Panc1 (cell line): ENCODE data around the gene MCF2L. TPM values are rescaled to one million over a fixed set of nuclear protein-coding genes. Genes with fewer than 3 reads are reported as not detected.

Source experiments
- ATAC-seq: fragments of 200-7000 bp; cut with Tn5 transposase; 2 replicates; pipeline ENCODE4 v1.9.1; 2020; ENCODE audit warnings: mild to moderate bottlenecking, moderate library complexity
- BruUV-seq: library from RNA; stranded (reverse); fragments of 400-500 nt; replicated peaks from 2 replicates; lab custom pipeline; 2021; lab: Mats Ljungman, UMichigan
- CTCF ChIA-PET: fragments of 300-600 bp; sonication (Branson Sonifier 250); formaldehyde crosslinking; loops from one replicate; lab custom pipeline; 2022; ENCODE audit warnings: antibody characterized with exemption; lab: Charles Lee
- POLR2A ChIA-PET: fragments of 300-600 bp; sonication (Branson Sonifier 250); formaldehyde crosslinking; loops from one replicate; lab custom pipeline; 2022; ENCODE audit warnings: antibody characterized with exemption; lab: Charles Lee
- DNase-seq: peaks from one replicate; pipeline ENCODE4 v3.0.0-alpha.2; 2010; ENCODE audit warnings: low read depth, low spot score
- H3K27ac ChIP-seq: 2 replicates; pipeline ENCODE4 v1.5.1; 2011; ENCODE audit warnings: mild to moderate bottlenecking, low read length, inconsistent platforms
- H3K27me3 ChIP-seq: fragments of 200-500 bp; sonication (Bioruptor generic); 2 replicates; pipeline ENCODE4 v1.6.0; 2014; ENCODE audit warnings: low read length, inconsistent platforms; ENCODE audit not compliant: control insufficient read depth, insufficient read depth
- H3K36me3 ChIP-seq: fragments of 200-500 bp; sonication (Bioruptor generic); 2 replicates; pipeline ENCODE4 v1.5.1; 2014; ENCODE audit warnings: inconsistent platforms, mild to moderate bottlenecking, low read length, moderate library complexity; ENCODE audit not compliant: control insufficient read depth, insufficient read depth
- H3K4me1 ChIP-seq: 2 replicates; pipeline ENCODE4 v1.5.1; 2011; ENCODE audit warnings: inconsistent platforms, mild to moderate bottlenecking, low read length, moderate library complexity; ENCODE audit not compliant: control insufficient read depth, insufficient read depth
- H3K4me3 ChIP-seq, 2 experiments: 2 replicates each; pipeline ENCODE4 v1.5.1; 2011 to 2012; ENCODE audit warnings: low read depth in 2 of 2, low read length in 2 of 2, mild to moderate bottlenecking in 2 of 2, inconsistent platforms in 1 of 2, moderate library complexity in 1 of 2
- H3K9me3 ChIP-seq: fragments of 200-500 bp; sonication (Bioruptor generic); 2 replicates; pipeline ENCODE4 v1.5.1; 2014; ENCODE audit warnings: low read depth, mild to moderate bottlenecking, inconsistent platforms, low read length, moderate library complexity; ENCODE audit not compliant: control insufficient read depth, insufficient read depth
- POLR2AphosphoS5 ChIP-seq: IDR thresholded peaks from 2 replicates; pipeline ENCODE4 v1.6.1; 2012; ENCODE audit warnings: mild to moderate bottlenecking, low read depth, low read length, moderate library complexity
- SIN3A ChIP-seq: IDR thresholded peaks from 2 replicates; pipeline ENCODE4 v1.6.1; 2012; ENCODE audit warnings: low read depth, mild to moderate bottlenecking, low read length, moderate library complexity, borderline replicate concordance; ENCODE audit not compliant: insufficient read depth
- TCF7L2 ChIP-seq: IDR thresholded peaks from 2 replicates; pipeline ENCODE4 v1.6.1; 2011; ENCODE audit warnings: mild to moderate bottlenecking, low read depth, low read length, inconsistent platforms
- in situ Hi-C: cut with HindIII; loops from 2 replicates; pipeline ENCODE4 v1.10.0; 2016; ENCODE audit warnings: low sequenced_read_pairs, low pct_unique_long_range_greater_than_20kb
- intact Hi-C: fragments of 100-400 bp; cut with micrococcal nuclease; formaldehyde crosslinking; loops from one replicate; pipeline ENCODE4 v1.10.0; 2022; ENCODE audit not compliant: unreplicated experiment
- total RNA-seq: library from RNA; stranded (reverse); gene quantifications from one replicate; pipeline ENCODE4 v1.2.1, GENCODE V29; 2021; ENCODE audit not compliant: unreplicated experiment
- TF ChIP-seq, protein P1 (sequence below): fragments of 450-650 bp; IDR thresholded peaks from 2 replicates; pipeline ENCODE4 v1.5.1; 2017; ENCODE audit warnings: mild to moderate bottlenecking
- TF ChIP-seq, protein P2 (sequence below), 2 experiments: IDR thresholded peaks; 2 replicates each; pipeline ENCODE4 v1.6.1; 2011 to 2012; ENCODE audit warnings: low read depth in 2 of 2, control low read depth in 1 of 2, low read length in 1 of 2, mild to moderate bottlenecking in 1 of 2, moderate library complexity in 1 of 2; ENCODE audit not compliant: insufficient read depth in 1 of 2

Gene MCF2L
- total RNA-seq, 1 experiment from 2014 or later = 0.57 TPM

DNA sequence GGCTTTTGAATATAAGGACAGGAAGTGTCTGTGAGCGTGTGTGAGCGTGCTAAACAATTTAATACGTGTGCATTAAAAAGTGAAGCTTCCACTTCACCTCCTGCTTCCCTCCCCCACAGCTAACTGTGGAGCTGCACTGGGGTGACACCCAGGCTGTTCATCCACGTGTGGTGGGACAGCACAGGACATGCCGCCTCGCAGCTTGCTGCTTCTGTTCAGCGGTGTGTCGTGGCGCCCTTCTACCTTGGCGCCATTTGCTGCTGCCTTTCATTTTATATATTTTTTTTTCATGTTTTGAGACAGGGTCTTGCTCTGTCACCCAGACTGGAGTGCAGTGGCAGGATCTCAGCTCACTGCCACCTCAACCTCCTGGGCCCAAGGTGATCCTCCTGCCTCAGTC lies 63.3 kb downstream of the MCF2L start:
- Histone ChIP-seq H3K27me3 (peaks cover 6% of the 10 kb centered on the region; the same call in 1 of the 2 replicates), H3K9me3 (no peaks in the 10 kb centered on the region), H3K4me3 (no peak overlapping the region), H3K4me1 (peaks cover 4% of the 10 kb centered on the region; the same call in 1 of the 2 replicates), H3K36me3 (no peaks in the 10 kb centered on the region), H3K27ac (no peak overlapping the region)
- POLR2A ChIA-PET = no interaction called here
- in situ Hi-C loops (no loop called here), intact Hi-C loops (no loop called here)
- CTCF ChIA-PET = no interaction called here
- DNase-seq (no peak), ATAC-seq (no peak)
- BruUV-seq = no TSS peak
- TF ChIP-seq, protein P1, sequence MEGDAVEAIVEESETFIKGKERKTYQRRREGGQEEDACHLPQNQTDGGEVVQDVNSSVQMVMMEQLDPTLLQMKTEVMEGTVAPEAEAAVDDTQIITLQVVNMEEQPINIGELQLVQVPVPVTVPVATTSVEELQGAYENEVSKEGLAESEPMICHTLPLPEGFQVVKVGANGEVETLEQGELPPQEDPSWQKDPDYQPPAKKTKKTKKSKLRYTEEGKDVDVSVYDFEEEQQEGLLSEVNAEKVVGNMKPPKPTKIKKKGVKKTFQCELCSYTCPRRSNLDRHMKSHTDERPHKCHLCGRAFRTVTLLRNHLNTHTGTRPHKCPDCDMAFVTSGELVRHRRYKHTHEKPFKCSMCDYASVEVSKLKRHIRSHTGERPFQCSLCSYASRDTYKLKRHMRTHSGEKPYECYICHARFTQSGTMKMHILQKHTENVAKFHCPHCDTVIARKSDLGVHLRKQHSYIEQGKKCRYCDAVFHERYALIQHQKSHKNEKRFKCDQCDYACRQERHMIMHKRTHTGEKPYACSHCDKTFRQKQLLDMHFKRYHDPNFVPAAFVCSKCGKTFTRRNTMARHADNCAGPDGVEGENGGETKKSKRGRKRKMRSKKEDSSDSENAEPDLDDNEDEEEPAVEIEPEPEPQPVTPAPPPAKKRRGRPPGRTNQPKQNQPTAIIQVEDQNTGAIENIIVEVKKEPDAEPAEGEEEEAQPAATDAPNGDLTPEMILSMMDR = no peak
- TF ChIP-seq SIN3A (no peak), TCF7L2 (no peak), POLR2AphosphoS5 (no peak)
- TF ChIP-seq, protein P2, sequence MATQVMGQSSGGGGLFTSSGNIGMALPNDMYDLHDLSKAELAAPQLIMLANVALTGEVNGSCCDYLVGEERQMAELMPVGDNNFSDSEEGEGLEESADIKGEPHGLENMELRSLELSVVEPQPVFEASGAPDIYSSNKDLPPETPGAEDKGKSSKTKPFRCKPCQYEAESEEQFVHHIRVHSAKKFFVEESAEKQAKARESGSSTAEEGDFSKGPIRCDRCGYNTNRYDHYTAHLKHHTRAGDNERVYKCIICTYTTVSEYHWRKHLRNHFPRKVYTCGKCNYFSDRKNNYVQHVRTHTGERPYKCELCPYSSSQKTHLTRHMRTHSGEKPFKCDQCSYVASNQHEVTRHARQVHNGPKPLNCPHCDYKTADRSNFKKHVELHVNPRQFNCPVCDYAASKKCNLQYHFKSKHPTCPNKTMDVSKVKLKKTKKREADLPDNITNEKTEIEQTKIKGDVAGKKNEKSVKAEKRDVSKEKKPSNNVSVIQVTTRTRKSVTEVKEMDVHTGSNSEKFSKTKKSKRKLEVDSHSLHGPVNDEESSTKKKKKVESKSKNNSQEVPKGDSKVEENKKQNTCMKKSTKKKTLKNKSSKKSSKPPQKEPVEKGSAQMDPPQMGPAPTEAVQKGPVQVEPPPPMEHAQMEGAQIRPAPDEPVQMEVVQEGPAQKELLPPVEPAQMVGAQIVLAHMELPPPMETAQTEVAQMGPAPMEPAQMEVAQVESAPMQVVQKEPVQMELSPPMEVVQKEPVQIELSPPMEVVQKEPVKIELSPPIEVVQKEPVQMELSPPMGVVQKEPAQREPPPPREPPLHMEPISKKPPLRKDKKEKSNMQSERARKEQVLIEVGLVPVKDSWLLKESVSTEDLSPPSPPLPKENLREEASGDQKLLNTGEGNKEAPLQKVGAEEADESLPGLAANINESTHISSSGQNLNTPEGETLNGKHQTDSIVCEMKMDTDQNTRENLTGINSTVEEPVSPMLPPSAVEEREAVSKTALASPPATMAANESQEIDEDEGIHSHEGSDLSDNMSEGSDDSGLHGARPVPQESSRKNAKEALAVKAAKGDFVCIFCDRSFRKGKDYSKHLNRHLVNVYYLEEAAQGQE (IDR thresholded peaks at IDR 0.05; ENCODE audit: insufficient read depth in 1 of 2, low read depth in 2 of 2, low read length in 1 of 2) = no peak

DNA sequence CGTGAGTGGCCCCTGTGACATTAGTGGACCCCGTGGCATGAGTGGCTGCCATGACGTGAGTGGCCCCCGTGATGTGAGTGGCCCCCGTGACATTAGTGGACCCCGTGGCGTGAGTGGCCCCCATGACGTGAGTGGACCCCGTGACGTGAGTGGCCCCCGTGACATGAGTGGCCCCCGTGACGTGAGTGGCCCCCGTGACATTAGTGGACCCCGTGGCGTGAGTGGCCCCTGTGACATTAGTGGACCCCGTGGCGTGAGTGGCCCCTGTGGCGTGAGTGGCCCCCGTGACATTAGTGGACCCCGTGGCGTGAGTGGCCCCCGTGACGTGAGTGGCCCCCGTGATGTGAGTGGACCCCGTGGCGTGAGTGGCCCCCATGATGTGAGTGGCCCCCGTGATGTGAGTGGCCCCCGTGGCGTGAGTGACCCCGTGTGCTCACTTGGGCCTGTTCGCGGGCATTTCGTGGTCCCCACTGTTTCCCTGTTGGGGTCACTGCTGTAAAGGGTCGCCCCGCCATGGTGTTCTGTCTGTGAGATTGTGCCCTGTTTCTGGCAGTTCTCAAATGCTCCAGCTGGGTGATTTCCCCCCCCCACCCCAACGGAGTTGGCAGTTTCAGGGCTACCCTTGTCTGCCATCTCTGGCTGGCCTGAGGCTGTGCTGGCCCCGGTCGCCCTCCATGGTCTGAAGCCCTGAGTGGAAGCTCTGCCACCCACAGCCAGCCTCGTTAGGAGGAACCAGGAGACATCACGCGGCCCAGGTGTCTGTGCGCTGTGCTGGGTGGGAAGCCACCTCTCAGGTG lies 64.2 kb downstream of the MCF2L start:
- POLR2A ChIA-PET = interaction anchor here (0.7 kb wide), 1 partner anchor 114 kb away, joined by 8 read pairs; no protein-coding TSS in a partner anchor
- no peak overlapping the region for H3K4me3 ChIP-seq
- DNase-seq = no peak
- in situ Hi-C loops (no loop called here), intact Hi-C loops (no loop called here)
- H3K27me3 ChIP-seq = peaks cover 6% of the 10 kb centered on the region; the same call in 1 of the 2 replicates
- no peaks in the 10 kb centered on the region for H3K36me3 ChIP-seq
- H3K9me3 ChIP-seq = no peaks in the 10 kb centered on the region
- CTCF ChIA-PET = no interaction called here
- H3K27ac ChIP-seq = no peak overlapping the region
- BruUV-seq = no TSS peak
- TF ChIP-seq POLR2AphosphoS5 = no peak
- TF ChIP-seq TCF7L2 = no peak
- no peak for ATAC-seq
- peaks cover 4% of the 10 kb centered on the region; the same call in 1 of the 2 replicates for H3K4me1 ChIP-seq
